Activated naive CD8-positive, alpha-beta T cell (primary cell): ENCODE results near the gene GIMAP4.
"Not testable (repeated sequence)": the region's sequence is repeated elsewhere in the genome, so short reads cannot be mapped to it uniquely, and the experiment has no call there.

Source experiments
- H3K27ac Mint-ChIP-seq: one replicate; pipeline ENCODE4 v1.8.0; 2021; ENCODE audit warnings: mixed read lengths
- H3K27me3 Mint-ChIP-seq: one replicate; pipeline ENCODE4 v1.8.0; 2021; ENCODE audit warnings: mixed read lengths
- H3K36me3 Mint-ChIP-seq: one replicate; pipeline ENCODE4 v1.8.0; 2021; ENCODE audit warnings: mixed read lengths
- H3K4me1 Mint-ChIP-seq: one replicate; pipeline ENCODE4 v1.8.0; 2021; ENCODE audit warnings: low read depth, mixed read lengths
- H3K4me3 Mint-ChIP-seq: one replicate; pipeline ENCODE4 v1.8.0; 2021; ENCODE audit warnings: mild to moderate bottlenecking, mixed read lengths
- H3K9me3 Mint-ChIP-seq: one replicate; pipeline ENCODE4 v1.8.0; 2021; ENCODE audit warnings: low read depth, mixed read lengths

The GIMAP4 gene

GRCh38 chr7:150567169-150567568 lies at the start of gene GIMAP4:
Gene GIMAP4 (plus strand): TSS chr7:150567390. CDS start chr7:150569902, 2,512 bp downstream.
- Mint-ChIP-seq H3K27ac (peak within 1 kb of the TSS; percentile 100), H3K9me3 (no peaks in the 10 kb centered on the region)

GRCh38 chr7:150519310-150519709 lies 47.9 kb upstream of the GIMAP4 start:
- peaks cover 19% of the 10 kb centered on the region for H3K36me3 Mint-ChIP-seq
- H3K4me3 Mint-ChIP-seq, result peak overlapping the region; percentile 99
- H3K27me3 Mint-ChIP-seq, result no peaks in the 10 kb centered on the region
- peaks cover 57% of the 10 kb centered on the region for H3K4me1 Mint-ChIP-seq
- H3K9me3 Mint-ChIP-seq, result no peaks in the 10 kb centered on the region
- peak overlapping the region; percentile 98 for H3K27ac Mint-ChIP-seq

More at GRCh38 chr7:150567169-150567568, at the start of gene GIMAP4:
- H3K36me3 Mint-ChIP-seq, result peaks cover 28% of the 10 kb centered on the region
- peaks cover 88% of the 10 kb centered on the region for H3K4me1 Mint-ChIP-seq
- H3K4me3 Mint-ChIP-seq, result peak within 1 kb of the TSS; percentile 92
- H3K27me3 Mint-ChIP-seq, result no peaks in the 10 kb centered on the region

GRCh38 chr7:150520145-150520544 lies 47.0 kb upstream of the GIMAP4 start:
- H3K27ac Mint-ChIP-seq, result peak overlapping the region; percentile 98
- H3K4me1 Mint-ChIP-seq, result peaks cover 61% of the 10 kb centered on the region
- peak overlapping the region; percentile 99 for H3K4me3 Mint-ChIP-seq
- no peaks in the 10 kb centered on the region for H3K27me3 Mint-ChIP-seq
- H3K9me3 Mint-ChIP-seq, result peaks cover 5% of the 10 kb centered on the region
- H3K36me3 Mint-ChIP-seq, result peaks cover 23% of the 10 kb centered on the region

GRCh38 chr7:150522931-150523330 lies 44.3 kb upstream of the GIMAP4 start:
- Mint-ChIP-seq H3K4me1 (peaks cover 72% of the 10 kb centered on the region), H3K27ac (peak overlapping the region; percentile 94), H3K4me3 (peak overlapping the region; percentile 89), H3K9me3 (peaks cover 23% of the 10 kb centered on the region), H3K36me3 (peaks cover 35% of the 10 kb centered on the region)
- H3K27me3 Mint-ChIP-seq, result not testable (repeated sequence)

- H3K27me3 Mint-ChIP-seq, result no peaks in the 10 kb centered on the region
- H3K36me3 Mint-ChIP-seq, result peaks cover 44% of the 10 kb centered on the region
- H3K9me3 Mint-ChIP-seq, result peaks cover 34% of the 10 kb centered on the region
- H3K4me3 Mint-ChIP-seq, result no peak overlapping the region
- H3K27ac Mint-ChIP-seq, result peak overlapping the region; percentile 94
- H3K4me1 Mint-ChIP-seq, result peaks cover 70% of the 10 kb centered on the region
These were observed 43.2 kb upstream of the GIMAP4 start for GRCh38 chr7:150524018-150524417.

- Mint-ChIP-seq H3K27me3 (no peaks in the 10 kb centered on the region), H3K27ac (no peak overlapping the region), H3K4me3 (no peak overlapping the region), H3K9me3 (peaks cover 54% of the 10 kb centered on the region), H3K4me1 (peaks cover 22% of the 10 kb centered on the region), H3K36me3 (peaks cover 44% of the 10 kb centered on the region)
These were observed 35.5 kb upstream of the GIMAP4 start for GRCh38 chr7:150531704-150532103.

- peaks cover 5% of the 10 kb centered on the region for H3K4me1 Mint-ChIP-seq
- H3K4me3 Mint-ChIP-seq, result no peak overlapping the region
- H3K27ac Mint-ChIP-seq, result no peak overlapping the region
- peaks cover 27% of the 10 kb centered on the region for H3K36me3 Mint-ChIP-seq
- peaks cover 21% of the 10 kb centered on the region for H3K9me3 Mint-ChIP-seq
- H3K27me3 Mint-ChIP-seq, result no peaks in the 10 kb centered on the region
These were observed 28.9 kb upstream of the GIMAP4 start for GRCh38 chr7:150538259-150538658.

GRCh38 chr7:150553163-150553562 lies 14.0 kb upstream of the GIMAP4 start:
- H3K27ac Mint-ChIP-seq, result peak overlapping the region; percentile 82
- no peak overlapping the region for H3K4me3 Mint-ChIP-seq
- peaks cover 64% of the 10 kb centered on the region for H3K4me1 Mint-ChIP-seq
- peaks cover 30% of the 10 kb centered on the region for H3K36me3 Mint-ChIP-seq
- H3K9me3 Mint-ChIP-seq, result peaks cover 12% of the 10 kb centered on the region
- no peaks in the 10 kb centered on the region for H3K27me3 Mint-ChIP-seq

- peaks cover 70% of the 10 kb centered on the region for H3K4me1 Mint-ChIP-seq
- peaks cover 36% of the 10 kb centered on the region for H3K36me3 Mint-ChIP-seq
- H3K4me3 Mint-ChIP-seq, result peak overlapping the region; percentile 69
- H3K27me3 Mint-ChIP-seq, result no peaks in the 10 kb centered on the region
- H3K9me3 Mint-ChIP-seq, result peaks cover 17% of the 10 kb centered on the region
- H3K27ac Mint-ChIP-seq, result peak overlapping the region; percentile 91
These were observed 10.6 kb upstream of the GIMAP4 start for GRCh38 chr7:150556521-150557138.

GRCh38 chr7:150560486-150560885 lies 6.7 kb upstream of the GIMAP4 start:
- Mint-ChIP-seq H3K9me3 (peaks cover 7% of the 10 kb centered on the region), H3K36me3 (peaks cover 11% of the 10 kb centered on the region), H3K27me3 (no peaks in the 10 kb centered on the region), H3K4me1 (peaks cover 74% of the 10 kb centered on the region), H3K4me3 (no peak overlapping the region), H3K27ac (peak overlapping the region; percentile 76)

- H3K27me3 Mint-ChIP-seq, result no peaks in the 10 kb centered on the region
- H3K27ac Mint-ChIP-seq, result peak overlapping the region; percentile 100
- H3K4me1 Mint-ChIP-seq, result peaks cover 78% of the 10 kb centered on the region
- peak overlapping the region; percentile 83 for H3K4me3 Mint-ChIP-seq
- H3K36me3 Mint-ChIP-seq, result peaks cover 9% of the 10 kb centered on the region
- H3K9me3 Mint-ChIP-seq, result peaks cover 4% of the 10 kb centered on the region
These were observed 4.3 kb upstream of the GIMAP4 start for GRCh38 chr7:150562919-150563318.

- H3K27ac Mint-ChIP-seq, result peak overlapping the region; percentile 100
- peaks cover 11% of the 10 kb centered on the region for H3K36me3 Mint-ChIP-seq
- H3K4me1 Mint-ChIP-seq, result peaks cover 77% of the 10 kb centered on the region
- H3K9me3 Mint-ChIP-seq, result peaks cover 4% of the 10 kb centered on the region
- peak overlapping the region; percentile 83 for H3K4me3 Mint-ChIP-seq
- no peaks in the 10 kb centered on the region for H3K27me3 Mint-ChIP-seq
These were observed 3.2 kb upstream of the GIMAP4 start for GRCh38 chr7:150564006-150564405.

GRCh38 chr7:150564566-150564965 lies 2.6 kb upstream of the GIMAP4 start:
- H3K4me1 Mint-ChIP-seq, result peaks cover 83% of the 10 kb centered on the region
- no peaks in the 10 kb centered on the region for H3K27me3 Mint-ChIP-seq
- H3K27ac Mint-ChIP-seq, result peak overlapping the region; percentile 100
- H3K4me3 Mint-ChIP-seq, result peak overlapping the region; percentile 83
- peaks cover 17% of the 10 kb centered on the region for H3K36me3 Mint-ChIP-seq
- peaks cover 4% of the 10 kb centered on the region for H3K9me3 Mint-ChIP-seq

- Mint-ChIP-seq H3K4me3 (peak overlapping the region; percentile 22), H3K27me3 (no peaks in the 10 kb centered on the region), H3K36me3 (peaks cover 17% of the 10 kb centered on the region), H3K4me1 (peaks cover 90% of the 10 kb centered on the region), H3K27ac (peak overlapping the region; percentile 100), H3K9me3 (peaks cover 4% of the 10 kb centered on the region)
These were observed 2.0 kb upstream of the GIMAP4 start for GRCh38 chr7:150565239-150565638.

GRCh38 chr7:150566123-150566522 lies 1.1 kb upstream of the GIMAP4 start:
- peak overlapping the region; percentile 92 for H3K4me3 Mint-ChIP-seq
- H3K27ac Mint-ChIP-seq, result peak overlapping the region; percentile 100
- H3K36me3 Mint-ChIP-seq, result peaks cover 20% of the 10 kb centered on the region
- peaks cover 95% of the 10 kb centered on the region for H3K4me1 Mint-ChIP-seq
- peaks cover 1% of the 10 kb centered on the region for H3K9me3 Mint-ChIP-seq
- H3K27me3 Mint-ChIP-seq, result no peaks in the 10 kb centered on the region

GRCh38 chr7:150566572-150566971 lies 618 bp upstream of the GIMAP4 start:
- H3K36me3 Mint-ChIP-seq, result peaks cover 22% of the 10 kb centered on the region
- H3K4me1 Mint-ChIP-seq, result peaks cover 92% of the 10 kb centered on the region

More at GRCh38 chr7:150566572-150566971, 618 bp upstream of the GIMAP4 start:
- Mint-ChIP-seq H3K9me3 (no peaks in the 10 kb centered on the region), H3K4me3 (peak overlapping the region; percentile 92), H3K27ac (peak overlapping the region; percentile 100), H3K27me3 (no peaks in the 10 kb centered on the region)
